GM12892 (cell line): ENCODE data around the gene SAE1.

Experiments used
- DNase-seq: peaks from one replicate; pipeline ENCODE4 v3.0.0; 2011; ENCODE audit not compliant: insufficient read length
- FAIRE-seq: peaks from 2 replicates; lab custom pipeline; 2011; peaks lifted over from hg19 to GRCh38; lab: Jason Lieb, UNC
- POLR2A ChIP-seq: IDR thresholded peaks from 2 replicates; pipeline ENCODE4 v1.6.1; 2011; ENCODE audit warnings: low read depth, low read length, control low read depth
- POLR2AphosphoS5 ChIP-seq: IDR thresholded peaks from 2 replicates; pipeline ENCODE4 v1.6.1; 2011; ENCODE audit warnings: low read depth, low read length, control low read depth
- TAF1 ChIP-seq: IDR thresholded peaks from 2 replicates; pipeline ENCODE4 v1.6.1; 2011; ENCODE audit warnings: low read depth, mild to moderate bottlenecking, control low read depth, low read length, borderline replicate concordance

The SAE1 gene

GRCh38 chr19:47230054-47230920 is 99.7 kb downstream of the SAE1 start:
- no peak for DNase-seq
- FAIRE-seq = no peak
- TF ChIP-seq TAF1 (no peak), POLR2A (0 out of 2 replicates have a peak, but pooled peaks have one; percentile 29)

- FAIRE-seq (no peak), DNase-seq (no peak)
- TF ChIP-seq POLR2A (no peak), TAF1 (no peak), POLR2AphosphoS5 (no peak)
These were observed 100.2 kb downstream of the SAE1 start, which contains the start of gene BBC3 for GRCh38 chr19:47230921-47231214. Gene BBC3, minus strand, starts transcription at chr19:47231199. Its CDS starts 2,768 bp downstream, at chr19:47228431.

- FAIRE-seq (peak; percentile 83), DNase-seq (peak; percentile 81)
- TF ChIP-seq POLR2A (peak; percentile 84), POLR2AphosphoS5 (peak; percentile 82), TAF1 (0 out of 2 replicates have a peak, but pooled peaks have one; percentile 26)
These were observed 100.8 kb downstream of the SAE1 start for GRCh38 chr19:47231215-47232054.

GRCh38 chr19:47232422-47233211 is 102.0 kb downstream of the SAE1 start:
- TF ChIP-seq POLR2AphosphoS5 = peak; percentile 42; the same call in 1 of the 2 replicates
- no peak for TF ChIP-seq POLR2A
- DNase-seq = no peak
- peak; percentile 50 for FAIRE-seq

- no peak for FAIRE-seq
- DNase-seq = no peak
- TF ChIP-seq TAF1 (no peak), POLR2AphosphoS5 (no peak), POLR2A (no peak)
These were observed 105.5 kb downstream of the SAE1 start for GRCh38 chr19:47236072-47236675.

- TF ChIP-seq POLR2AphosphoS5 (no peak), TAF1 (no peak), POLR2A (no peak)
- DNase-seq (no peak), FAIRE-seq (no peak)
These were observed 108.5 kb downstream of the SAE1 start for GRCh38 chr19:47239152-47239551.

GRCh38 chr19:47239610-47240296 is 109.1 kb downstream of the SAE1 start:
- FAIRE-seq (no peak), DNase-seq (no peak)
- TF ChIP-seq TAF1 = no peak

GRCh38 chr19:47240556-47240955 is 109.9 kb downstream of the SAE1 start:
- FAIRE-seq = no peak
- TF ChIP-seq POLR2A (no peak), TAF1 (no peak), POLR2AphosphoS5 (no peak)

GRCh38 chr19:47240996-47241918 is 110.6 kb downstream of the SAE1 start:
- DNase-seq = no peak
- peak; percentile 67 for FAIRE-seq
- TF ChIP-seq POLR2A (no peak), TAF1 (no peak), POLR2AphosphoS5 (no peak)

More at GRCh38 chr19:47240556-47240955, 109.9 kb downstream of the SAE1 start:
- no peak for DNase-seq
